ENCODE measurements around the gene CDH8.

- TF ChIP-seq CTCF (IDR thresholded peaks at IDR 0.05) (no peak), POLR2A (IDR thresholded peaks at IDR 0.05) (no peak), POLR2AphosphoS5 (IDR thresholded peaks at IDR 0.05) (no peak)
Observed at GRCh38 chr16:61940611-61941010, 95.6 kb downstream of the CDH8 start.
